ENCODE results near the gene LRRC41. TPM values are rescaled to one million over a fixed set of nuclear protein-coding genes. Genes with fewer than 3 reads are reported as not detected.
"Not testable (repeated sequence)": the region's sequence is repeated elsewhere in the genome, so short reads cannot be mapped to it uniquely, and the experiment has no call there.

The LRRC41 gene
- total RNA-seq, 2 donors from 2014 or later: 74.2 to 88.9 TPM

DNA sequence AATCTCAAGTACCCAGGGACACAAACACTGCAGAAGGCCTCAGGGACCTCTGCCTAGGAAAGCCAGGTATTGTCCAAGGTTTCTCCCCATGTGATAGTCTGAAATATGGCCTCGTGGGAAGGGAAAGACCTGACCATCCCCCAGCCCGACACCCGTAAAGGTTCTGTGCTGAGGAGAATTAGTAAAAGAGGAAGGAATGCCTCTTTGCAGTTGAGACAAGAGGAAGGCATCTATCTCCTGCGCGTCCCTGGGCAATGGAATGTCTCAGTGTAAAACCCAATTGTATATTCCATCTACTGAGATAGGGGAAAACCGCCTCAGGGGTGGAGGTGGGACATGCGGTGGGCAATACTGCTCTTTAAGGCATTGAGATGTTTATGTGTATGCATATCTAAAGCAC, 26.4 kb upstream of the LRRC41 start:
- H3K4me1 ChIP-seq (ENCODE audit: control insufficient read depth, insufficient read depth, low read length); H3K9ac ChIP-seq (ENCODE audit: extremely low read depth, low read length, poor library complexity, severe bottlenecking); H3K9me3 Mint-ChIP-seq; H3K36me3 ChIP-seq (ENCODE audit: control insufficient read depth, insufficient read depth, low read length); H3K27ac ChIP-seq (ENCODE audit: low read depth, low read length); DNase-seq; H3K9me3 ChIP-seq (ENCODE audit: control insufficient read depth, low read length); H3K27me3 Mint-ChIP-seq (ENCODE audit: insufficient read depth); H3K27me3 ChIP-seq (ENCODE audit: control insufficient read depth, insufficient read depth, low read length, poor library complexity, severe bottlenecking); H3K4me3 Mint-ChIP-seq; H3K4me3 ChIP-seq (ENCODE audit: low read length); H3K27ac Mint-ChIP-seq; H3K36me3 Mint-ChIP-seq (ENCODE audit: low read depth): not testable (repeated sequence)
- WGBS, 2 experiments (ENCODE audit: insufficient coverage in 1 of 2, insufficient read length in 1 of 2): 63 to 72% methylated on average over 3 to 5 of the region's 7 CpGs
- H3K4me1 Mint-ChIP-seq: peaks cover 15% of the 10 kb centered on the region

DNA sequence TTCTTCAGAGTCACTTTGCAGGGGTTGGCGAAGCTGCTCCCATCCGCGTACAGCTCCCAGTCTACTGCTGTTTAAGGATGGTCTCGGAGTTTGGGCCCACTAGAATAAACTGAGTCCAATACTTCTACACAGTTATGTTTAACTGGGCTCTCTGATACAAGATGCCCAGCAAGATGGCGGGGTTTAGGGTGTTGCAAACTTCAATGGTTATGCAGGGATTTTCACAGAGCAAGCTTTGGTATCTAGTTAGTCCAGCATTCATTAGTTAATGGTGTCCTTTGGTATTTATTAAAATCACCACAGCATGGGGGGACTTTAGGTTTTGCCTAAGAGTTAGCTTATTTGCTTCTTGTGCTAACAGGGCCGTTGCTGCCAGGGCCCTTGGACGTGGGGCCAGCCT, 24.8 kb upstream of the LRRC41 start:
- H3K27ac Mint-ChIP-seq; DNase-seq; H3K36me3 Mint-ChIP-seq (ENCODE audit: low read depth); H3K9me3 Mint-ChIP-seq; H3K27me3 Mint-ChIP-seq (ENCODE audit: insufficient read depth); H3K36me3 ChIP-seq (ENCODE audit: control insufficient read depth, insufficient read depth, low read length); H3K4me3 Mint-ChIP-seq; H3K27me3 ChIP-seq (ENCODE audit: control insufficient read depth, insufficient read depth, low read length, poor library complexity, severe bottlenecking); H3K9me3 ChIP-seq (ENCODE audit: control insufficient read depth, low read length); H3K4me3 ChIP-seq (ENCODE audit: low read length); H3K27ac ChIP-seq (ENCODE audit: low read depth, low read length); H3K9ac ChIP-seq (ENCODE audit: extremely low read depth, low read length, poor library complexity, severe bottlenecking); H3K4me1 ChIP-seq (ENCODE audit: control insufficient read depth, insufficient read depth, low read length): not testable (repeated sequence)
- 86 to 91% methylated on average over 4 to 7 of the region's 7 CpGs for WGBS, 2 experiments (ENCODE audit: insufficient coverage in 1 of 2, insufficient read length in 1 of 2)
- H3K4me1 Mint-ChIP-seq: peaks cover 15% of the 10 kb centered on the region

DNA sequence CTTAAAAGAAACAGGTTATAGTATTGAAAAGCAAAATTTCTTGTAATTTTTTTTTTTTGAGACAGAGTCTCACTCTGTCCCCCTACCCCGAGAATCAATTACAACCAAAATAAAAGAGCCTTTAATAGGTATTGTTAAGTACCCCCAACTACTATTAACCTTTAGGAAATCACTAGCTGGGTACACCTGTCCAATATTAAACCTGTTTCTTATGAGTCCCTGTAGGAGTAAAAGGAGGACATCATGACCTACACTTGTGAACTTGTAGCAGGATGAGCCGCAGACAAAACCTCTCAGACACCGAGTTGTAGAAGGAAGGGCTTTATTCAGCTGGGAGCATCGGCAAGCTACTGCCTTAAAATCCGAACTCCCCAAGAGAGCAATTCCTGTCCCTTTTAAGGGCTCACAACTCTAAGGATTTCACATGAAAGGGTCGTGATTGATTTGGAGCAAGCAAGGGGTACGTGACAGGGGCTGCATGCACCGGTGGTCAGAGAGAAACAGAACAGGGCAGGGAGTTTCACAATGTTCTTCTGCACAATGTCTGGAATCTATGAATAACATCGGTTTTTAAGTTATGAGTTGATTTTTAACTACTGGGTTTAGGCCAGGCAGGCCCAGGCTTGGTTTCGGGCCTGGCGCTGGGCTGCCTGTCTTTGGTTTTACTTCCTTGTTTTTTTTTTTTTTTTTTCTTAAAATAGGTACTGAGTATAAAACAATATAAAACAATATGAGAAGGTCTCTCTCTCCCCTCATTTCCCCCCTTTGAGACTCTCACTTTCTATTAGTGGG, 22.1 kb upstream of the LRRC41 start:
- not testable (repeated sequence) for H3K27ac Mint-ChIP-seq

DNA sequence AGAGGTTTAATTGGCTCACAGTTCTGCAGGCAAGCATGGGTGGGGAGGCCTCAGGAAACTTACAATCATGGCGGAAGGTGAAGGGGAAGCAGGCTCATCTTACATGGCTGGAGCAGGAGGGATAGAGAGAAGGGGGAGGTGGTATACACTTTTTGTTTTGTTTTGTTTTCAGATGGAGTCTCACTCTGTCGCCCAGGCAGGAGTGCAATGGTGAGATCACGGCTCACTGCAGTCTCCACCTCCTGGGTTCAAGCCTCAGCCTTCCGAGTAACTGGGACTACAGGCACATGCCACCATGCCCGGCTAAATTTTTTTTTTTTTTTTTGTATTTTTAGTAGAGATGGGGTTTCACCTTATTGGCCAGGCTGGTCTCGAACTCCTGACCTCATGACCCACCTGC, 18.8 kb upstream of the LRRC41 start:
- H3K4me1 Mint-ChIP-seq: peaks cover 17% of the 10 kb centered on the region
- 94 to 95% methylated on average over 4 to 6 of the region's 6 CpGs for WGBS, 2 experiments (ENCODE audit: insufficient coverage in 1 of 2, insufficient read length in 1 of 2)
- H3K36me3 Mint-ChIP-seq (ENCODE audit: low read depth): peaks cover 12% of the 10 kb centered on the region
- not testable (repeated sequence) for H3K4me1 ChIP-seq (ENCODE audit: control insufficient read depth, insufficient read depth, low read length); H3K4me3 ChIP-seq (ENCODE audit: low read length); DNase-seq; H3K9me3 Mint-ChIP-seq; H3K36me3 ChIP-seq (ENCODE audit: control insufficient read depth, insufficient read depth, low read length); H3K27me3 ChIP-seq (ENCODE audit: control insufficient read depth, insufficient read depth, low read length, poor library complexity, severe bottlenecking); H3K27ac ChIP-seq (ENCODE audit: low read depth, low read length); H3K4me3 Mint-ChIP-seq; H3K27me3 Mint-ChIP-seq (ENCODE audit: insufficient read depth); H3K9me3 ChIP-seq (ENCODE audit: control insufficient read depth, low read length); H3K27ac Mint-ChIP-seq; H3K9ac ChIP-seq (ENCODE audit: extremely low read depth, low read length, poor library complexity, severe bottlenecking)

More for the DNA sequence above, 22.1 kb upstream of the LRRC41 start:
- not testable (repeated sequence) for H3K9ac ChIP-seq (ENCODE audit: extremely low read depth, low read length, poor library complexity, severe bottlenecking); H3K36me3 ChIP-seq (ENCODE audit: control insufficient read depth, insufficient read depth, low read length); H3K9me3 ChIP-seq (ENCODE audit: control insufficient read depth, low read length); H3K27me3 Mint-ChIP-seq (ENCODE audit: insufficient read depth); H3K36me3 Mint-ChIP-seq (ENCODE audit: low read depth); H3K4me1 ChIP-seq (ENCODE audit: control insufficient read depth, insufficient read depth, low read length); H3K27me3 ChIP-seq (ENCODE audit: control insufficient read depth, insufficient read depth, low read length, poor library complexity, severe bottlenecking); H3K27ac ChIP-seq (ENCODE audit: low read depth, low read length); H3K4me3 ChIP-seq (ENCODE audit: low read length); DNase-seq; H3K9me3 Mint-ChIP-seq; H3K4me3 Mint-ChIP-seq
- peaks cover 21% of the 10 kb centered on the region for H3K4me1 Mint-ChIP-seq
- 96 to 97% methylated on average over 5 to 8 of the region's 11 CpGs for WGBS, 2 experiments (ENCODE audit: insufficient coverage in 1 of 2, insufficient read length in 1 of 2)

DNA sequence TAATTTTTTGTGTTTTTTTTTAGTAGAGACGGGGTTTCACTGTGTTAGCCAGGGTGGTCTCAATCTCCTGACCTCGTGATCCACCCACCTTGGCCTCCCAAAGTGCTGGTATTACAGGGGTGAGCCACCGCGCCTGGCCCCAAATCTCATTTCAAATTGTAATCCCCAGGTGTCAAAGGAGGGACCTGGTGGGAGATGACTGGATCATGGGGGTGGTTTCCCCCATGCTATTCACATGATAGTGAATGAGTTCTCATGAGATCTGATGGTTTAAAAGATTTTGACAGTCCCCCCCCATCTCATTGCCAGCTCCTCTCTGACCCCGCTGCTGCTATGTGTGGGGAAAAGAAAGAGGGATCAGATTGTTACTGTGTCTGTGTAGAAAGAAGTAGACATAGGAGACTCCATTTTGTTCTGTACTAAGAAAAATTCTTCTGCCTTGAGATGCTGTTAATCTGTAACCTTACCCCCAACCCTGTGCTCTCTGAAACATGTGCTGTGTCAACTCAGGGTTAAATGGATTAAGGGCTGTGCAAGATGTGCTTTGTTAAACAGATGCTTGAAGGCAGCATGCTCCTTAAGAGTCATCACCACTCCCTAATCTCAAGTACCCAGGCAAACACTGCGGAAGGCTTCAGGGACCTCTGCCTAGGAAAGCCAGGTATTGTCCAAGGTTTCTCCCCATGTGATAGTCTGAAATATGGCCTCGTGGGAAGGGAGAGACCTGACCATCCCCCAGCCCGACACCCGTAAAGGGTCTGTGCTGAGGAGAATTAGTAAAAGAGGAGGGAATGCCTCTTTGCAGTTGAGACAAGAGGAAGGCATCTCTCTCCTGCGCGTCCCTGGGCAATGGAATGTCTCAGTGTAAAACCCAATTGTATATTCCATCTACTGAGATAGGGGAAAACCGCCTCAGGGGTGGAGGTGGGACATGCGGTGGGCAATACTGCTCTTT, 16.8 kb upstream of the LRRC41 start:
- H3K27ac ChIP-seq (ENCODE audit: low read depth, low read length); DNase-seq; H3K4me3 Mint-ChIP-seq; H3K4me1 ChIP-seq (ENCODE audit: control insufficient read depth, insufficient read depth, low read length); H3K4me3 ChIP-seq (ENCODE audit: low read length); H3K9me3 ChIP-seq (ENCODE audit: control insufficient read depth, low read length); H3K27me3 ChIP-seq (ENCODE audit: control insufficient read depth, insufficient read depth, low read length, poor library complexity, severe bottlenecking); H3K27me3 Mint-ChIP-seq (ENCODE audit: insufficient read depth); H3K9me3 Mint-ChIP-seq; H3K9ac ChIP-seq (ENCODE audit: extremely low read depth, low read length, poor library complexity, severe bottlenecking): not testable (repeated sequence)
- peaks cover 16% of the 10 kb centered on the region for H3K36me3 ChIP-seq (ENCODE audit: control insufficient read depth, insufficient read depth, low read length)
- WGBS, 2 experiments (ENCODE audit: insufficient coverage in 1 of 2, insufficient read length in 1 of 2): 76 to 94% methylated on average over 3 to 8 of the region's 13 CpGs
- H3K27ac Mint-ChIP-seq: peak overlapping the region; percentile 89
- peaks cover 17% of the 10 kb centered on the region for H3K4me1 Mint-ChIP-seq
- H3K36me3 Mint-ChIP-seq (ENCODE audit: low read depth): peaks cover 21% of the 10 kb centered on the region

DNA sequence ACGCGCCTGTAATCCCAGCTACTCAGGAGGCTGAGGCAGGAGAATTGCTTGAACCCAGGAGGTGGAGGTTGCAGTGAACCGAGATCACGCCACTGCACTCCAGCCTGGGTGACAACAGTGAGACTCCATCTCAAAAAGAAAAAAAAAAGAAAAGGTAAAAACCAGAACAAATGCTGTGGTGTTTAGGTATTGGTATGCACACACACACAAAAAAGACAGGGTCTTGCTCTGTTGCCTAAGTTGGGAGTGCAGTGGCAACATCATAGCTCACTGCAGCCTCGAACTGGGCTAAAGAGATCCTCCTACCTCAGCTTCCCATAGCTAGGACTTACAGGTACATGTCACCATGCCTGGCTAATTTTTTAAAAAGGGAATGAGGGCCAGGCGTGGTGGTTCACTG, 15.9 kb upstream of the LRRC41 start:
- Mint-ChIP-seq H3K4me1 (peaks cover 17% of the 10 kb centered on the region), H3K36me3 (ENCODE audit: low read depth) (peaks cover 27% of the 10 kb centered on the region)
- H3K4me3 Mint-ChIP-seq; H3K27ac ChIP-seq (ENCODE audit: low read depth, low read length); H3K4me1 ChIP-seq (ENCODE audit: control insufficient read depth, insufficient read depth, low read length); H3K27me3 ChIP-seq (ENCODE audit: control insufficient read depth, insufficient read depth, low read length, poor library complexity, severe bottlenecking); H3K4me3 ChIP-seq (ENCODE audit: low read length); DNase-seq; H3K9ac ChIP-seq (ENCODE audit: extremely low read depth, low read length, poor library complexity, severe bottlenecking); H3K27ac Mint-ChIP-seq; H3K9me3 ChIP-seq (ENCODE audit: control insufficient read depth, low read length); H3K9me3 Mint-ChIP-seq; H3K27me3 Mint-ChIP-seq (ENCODE audit: insufficient read depth): not testable (repeated sequence)
- H3K36me3 ChIP-seq (ENCODE audit: control insufficient read depth, insufficient read depth, low read length): peaks cover 23% of the 10 kb centered on the region
- WGBS, 2 experiments (ENCODE audit: insufficient coverage in 1 of 2, insufficient read length in 1 of 2): 93 to 96% methylated on average over 5 to 6 of the region's 6 CpGs

All from endodermal cell (in vitro differentiated cells).